OCI-LY3 (cell line): ENCODE measurements around the gene CERS6.

Source experiments
- CTCF ChIP-seq: fragments of 200-600, 300-600 bp; sonication (generic); IDR thresholded peaks from 2 replicates; pipeline ENCODE4 v1.5.1; 2014; ENCODE audit warnings: antibody characterized with exemption, low read length, low read depth
- EZH2phosphoT487 ChIP-seq: fragments of 200-600 bp; shearing (Covaris generic); IDR thresholded peaks from 2 replicates; pipeline ENCODE4 v1.6.1; 2018; ENCODE audit warnings: antibody characterized with exemption, mixed run types, low read depth

- TF ChIP-seq EZH2phosphoT487 (no peak), CTCF (no peak)
Measured at GRCh38 chr2:168716839-168717238, 260.8 kb downstream of the CERS6 start.
